Ovary (tissue), 3 donors: Measurements from ENCODE around the gene LIMK2.
"Not testable (repeated sequence)": the region's sequence is repeated elsewhere in the genome, so short reads cannot be mapped to it uniquely, and the experiment has no call there.

Experiments
- CTCF ChIP-seq, 3 donors: fragments of 450-650 bp in 2 of 3; fragments of 200-600 bp in 1 of 3; IDR thresholded peaks; one replicate each; pipeline versions ENCODE4 v1.5.1 to v1.8.0; 2016 to 2022; ENCODE audit warnings: antibody characterized with exemption in 3 of 3, mild to moderate bottlenecking in 1 of 3
- EP300 ChIP-seq: sonication (generic); formaldehyde crosslinking; IDR thresholded peaks from one replicate; pipeline ENCODE4 v1.6.1; 2017; ENCODE audit warnings: antibody characterized with exemption
- donor health status: DM: no; HTN: no; CAD: no.

GRCh38 chr22:31206460-31206859, 5.6 kb upstream of the LIMK2 start:
- TF ChIP-seq CTCF (IDR thresholded peaks at IDR 0.05); EP300: not testable (repeated sequence)
